ENCODE results near the gene SMIM41.

DNA sequence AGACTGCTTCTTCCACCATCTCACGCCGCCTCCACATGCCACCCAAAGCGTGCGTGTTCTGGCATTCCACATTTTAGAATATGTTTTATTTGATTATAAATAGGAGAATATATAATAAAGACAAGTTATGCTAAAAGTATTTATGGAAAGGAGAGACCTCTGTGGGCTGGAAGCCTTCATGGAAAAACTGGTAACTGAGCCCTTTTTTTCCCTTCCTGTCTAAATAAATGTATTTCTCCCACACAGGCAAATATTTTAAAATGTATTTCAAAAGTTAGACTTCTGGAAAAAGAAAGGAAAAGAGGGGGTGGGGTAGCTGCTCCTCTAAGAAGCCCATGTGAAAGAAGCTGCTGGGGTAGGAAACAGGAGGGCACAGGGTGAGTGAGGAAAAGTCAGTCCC is 44.3 kb upstream of the SMIM41 start:
- TF ChIP-seq EZH2 (IDR thresholded peaks at IDR 0.05; ENCODE audit: insufficient read depth, poor library complexity, severe bottlenecking) = no peak
- no peak for TF ChIP-seq EZH2phosphoT487 (IDR thresholded peaks at IDR 0.05; ENCODE audit: insufficient read depth, low read depth)
